ENCODE data around the gene ATP2B3.

Gene ATP2B3

GRCh38 chrX:153475751-153476281 lies 41.6 kb upstream of the ATP2B3 start:
- no peak overlapping the region for H3K27ac ChIP-seq (ENCODE audit: low read length)
- no peaks in the 10 kb centered on the region for H3F3A ChIP-seq (ENCODE audit: insufficient read depth, low read length)
- peaks cover 30% of the 10 kb centered on the region for H3K27me3 ChIP-seq (replicated peaks; ENCODE audit: insufficient read depth, low read length)
- DNase-seq, result no peak
- no peak overlapping the region for H2AFZ ChIP-seq (ENCODE audit: low read length)
- no peaks in the 10 kb centered on the region for H4K20me1 ChIP-seq (ENCODE audit: insufficient read depth, low read length)
- no peaks in the 10 kb centered on the region for H3K36me3 ChIP-seq (replicated peaks; ENCODE audit: insufficient read depth, low read length)
- H3K9ac ChIP-seq (ENCODE audit: low read length), result no peak overlapping the region
- H3K9me3 ChIP-seq (replicated peaks; ENCODE audit: insufficient read depth, low read length), result no peaks in the 10 kb centered on the region
- H3K4me1 ChIP-seq (ENCODE audit: low read length), result no peaks in the 10 kb centered on the region
- TF ChIP-seq EZH2phosphoT487 (IDR thresholded peaks at IDR 0.05; ENCODE audit: low read length), result no peak
- TF ChIP-seq CTCF (IDR thresholded peaks at IDR 0.05; ENCODE audit: low read length), result no peak
- TF ChIP-seq EZH2 (optimal IDR thresholded peaks at IDR 0.05; ENCODE audit: low read depth, low read length), result no peak
- no peak overlapping the region for H3K4me3 ChIP-seq (ENCODE audit: low read length)
- H3K9me2 ChIP-seq (replicated peaks; ENCODE audit: insufficient read depth, low read length), result no peaks in the 10 kb centered on the region
- H3K4me2 ChIP-seq (ENCODE audit: low read depth, low read length), result no peak overlapping the region
- no peaks in the 10 kb centered on the region for H3K79me2 ChIP-seq (ENCODE audit: low read length)

- H3K27me3 ChIP-seq (replicated peaks; ENCODE audit: insufficient read depth, low read length), result peaks cover 30% of the 10 kb centered on the region
- no peak overlapping the region for H3K9ac ChIP-seq (ENCODE audit: low read length)
- TF ChIP-seq EZH2 (optimal IDR thresholded peaks at IDR 0.05; ENCODE audit: low read depth, low read length) (no peak), CTCF (IDR thresholded peaks at IDR 0.05; ENCODE audit: low read length) (no peak), EZH2phosphoT487 (IDR thresholded peaks at IDR 0.05; ENCODE audit: low read length) (no peak)
- no peaks in the 10 kb centered on the region for H3K36me3 ChIP-seq (replicated peaks; ENCODE audit: insufficient read depth, low read length)
- no peak for DNase-seq
- no peak overlapping the region for H2AFZ ChIP-seq (ENCODE audit: low read length)
- no peaks in the 10 kb centered on the region for H3K4me1 ChIP-seq (ENCODE audit: low read length)
- no peaks in the 10 kb centered on the region for H4K20me1 ChIP-seq (ENCODE audit: insufficient read depth, low read length)
- no peaks in the 10 kb centered on the region for H3K9me2 ChIP-seq (replicated peaks; ENCODE audit: insufficient read depth, low read length)
- H3K79me2 ChIP-seq (ENCODE audit: low read length), result no peaks in the 10 kb centered on the region
- no peaks in the 10 kb centered on the region for H3F3A ChIP-seq (ENCODE audit: insufficient read depth, low read length)
- no peak overlapping the region for H3K4me2 ChIP-seq (ENCODE audit: low read depth, low read length)
- H3K27ac ChIP-seq (ENCODE audit: low read length), result no peak overlapping the region
- H3K9me3 ChIP-seq (replicated peaks; ENCODE audit: insufficient read depth, low read length), result no peaks in the 10 kb centered on the region
- H3K4me3 ChIP-seq (ENCODE audit: low read length), result no peak overlapping the region
These were observed 40.6 kb upstream of the ATP2B3 start for GRCh38 chrX:153476666-153477363.

- TF ChIP-seq EZH2 (optimal IDR thresholded peaks at IDR 0.05; ENCODE audit: low read depth, low read length), result no peak
- TF ChIP-seq EZH2phosphoT487 (IDR thresholded peaks at IDR 0.05; ENCODE audit: low read length), result no peak
- no peak for TF ChIP-seq CTCF (IDR thresholded peaks at IDR 0.05; ENCODE audit: low read length)
- Histone ChIP-seq H4K20me1 (ENCODE audit: insufficient read depth, low read length) (no peaks in the 10 kb centered on the region), H3K4me2 (ENCODE audit: low read depth, low read length) (no peak overlapping the region), H3K9me3 (replicated peaks; ENCODE audit: insufficient read depth, low read length) (no peaks in the 10 kb centered on the region), H3K79me2 (ENCODE audit: low read length) (no peaks in the 10 kb centered on the region), H3K9ac (ENCODE audit: low read length) (no peak overlapping the region), H3K27ac (ENCODE audit: low read length) (no peak overlapping the region), H3K4me3 (ENCODE audit: low read length) (no peak overlapping the region), H3K4me1 (ENCODE audit: low read length) (no peaks in the 10 kb centered on the region), H3K27me3 (replicated peaks; ENCODE audit: insufficient read depth, low read length) (peaks cover 30% of the 10 kb centered on the region), H3K9me2 (replicated peaks; ENCODE audit: insufficient read depth, low read length) (no peaks in the 10 kb centered on the region), H3K36me3 (replicated peaks; ENCODE audit: insufficient read depth, low read length) (no peaks in the 10 kb centered on the region), H2AFZ (ENCODE audit: low read length) (no peak overlapping the region), H3F3A (ENCODE audit: insufficient read depth, low read length) (no peaks in the 10 kb centered on the region)
- DNase-seq, result no peak
These were observed 40.0 kb upstream of the ATP2B3 start for GRCh38 chrX:153477364-153477857.
